CD14-positive monocyte (primary cell): Measurements from ENCODE around the gene SMG6. TPM values are rescaled to one million over a fixed set of nuclear protein-coding genes. Genes with fewer than 3 reads are reported as not detected.

Experiments
- DNase-seq, 3 donors: peaks; one replicate each; pipeline ENCODE4 v3.0.0-alpha.2; 2011 to 2022
- H2AFZ ChIP-seq: 2 replicates; pipeline ENCODE4 v1.6.0; 2012; ENCODE audit warnings: mild to moderate bottlenecking, low read depth, low read length, inconsistent platforms; ENCODE audit not compliant: insufficient read depth, poor library complexity, severe bottlenecking
- H3K27ac ChIP-seq, 2 donors: 1 replicate in 1 of 2; 2 replicates in 1 of 2; pipeline ENCODE4 v1.5.1; 2012 to 2013; ENCODE audit warnings: low read length in 2 of 2, control low read depth in 1 of 2, inconsistent platforms in 1 of 2, low read depth in 1 of 2, mild to moderate bottlenecking in 1 of 2
- H3K27me3 ChIP-seq, 2 donors: one replicate each; pipeline versions ENCODE4 v1.6.0 to v1.6.1; 2011 to 2013; ENCODE audit warnings: low read length in 2 of 2; ENCODE audit not compliant: control insufficient read depth in 2 of 2, insufficient read depth in 2 of 2
- H3K36me3 ChIP-seq, 2 donors: replicated peaks in 1 of 2; 1 replicate in 1 of 2; 2 replicates in 1 of 2; pipeline versions ENCODE4 v1.5.1 to v1.6.1; 2012 to 2013; ENCODE audit warnings: low read length in 2 of 2, control low read depth in 1 of 2, inconsistent platforms in 1 of 2, mild to moderate bottlenecking in 1 of 2; ENCODE audit not compliant: insufficient read depth in 2 of 2, control insufficient read depth in 1 of 2
- H3K4me1 ChIP-seq, 2 donors: 1 replicate in 1 of 2; 2 replicates in 1 of 2; pipeline versions ENCODE4 v1.5.1 to v1.6.1; 2012 to 2013; ENCODE audit warnings: low read length in 2 of 2, control low read depth in 1 of 2, inconsistent platforms in 1 of 2, mild to moderate bottlenecking in 1 of 2, moderate library complexity in 1 of 2; ENCODE audit not compliant: insufficient read depth in 2 of 2, control insufficient read depth in 1 of 2
- H3K4me2 ChIP-seq: replicated peaks from 2 replicates; pipeline ENCODE3; 2012; ENCODE audit warnings: low read length, moderate library complexity, mild to moderate bottlenecking; ENCODE audit not compliant: poor library complexity, severe bottlenecking; ENCODE audit errors: extremely low read depth
- H3K4me3 ChIP-seq, 3 experiments: fragments of 200-600 bp in 1 of 3; sonication (generic) in 1 of 3; replicated peaks in 1 of 3; 1 replicate in 2 of 3; 2 replicates in 1 of 3; pipeline ENCODE4 v1.5.1; 2011 to 2013; ENCODE audit warnings: low read length in 3 of 3, mild to moderate bottlenecking in 3 of 3, control low read depth in 2 of 3, low read depth in 2 of 3, inconsistent platforms in 1 of 3, moderate library complexity in 1 of 3
- H3K79me2 ChIP-seq: 2 replicates; pipeline ENCODE4 v1.6.0; 2012; ENCODE audit warnings: mild to moderate bottlenecking, control low read depth, inconsistent platforms, low read length, moderate library complexity; ENCODE audit not compliant: insufficient read depth
- H3K9ac ChIP-seq: 2 replicates; pipeline ENCODE4 v1.6.0; 2017; ENCODE audit warnings: low read length, mild to moderate bottlenecking; ENCODE audit not compliant: insufficient read depth, poor library complexity, severe bottlenecking
- H3K9me3 ChIP-seq, 2 donors: replicated peaks in 1 of 2; 1 replicate in 1 of 2; 2 replicates in 1 of 2; pipeline versions ENCODE4 v1.5.1 to v1.6.1; 2012 to 2013; ENCODE audit warnings: low read length in 2 of 2, control low read depth in 1 of 2; ENCODE audit not compliant: control insufficient read depth in 1 of 2, insufficient read depth in 1 of 2
- H4K20me1 ChIP-seq: 2 replicates; pipeline ENCODE4 v1.6.0; 2012; ENCODE audit warnings: mild to moderate bottlenecking, low read length, control low read depth, moderate library complexity; ENCODE audit not compliant: insufficient read depth
- H3K27ac Mint-ChIP-seq, 7 donors: one replicate each; pipeline ENCODE4 v1.8.0; 2020; ENCODE audit warnings: mild to moderate bottlenecking in 7 of 7, mixed read lengths in 7 of 7, moderate library complexity in 6 of 7, inconsistent platforms in 2 of 7
- H3K27me3 Mint-ChIP-seq, 3 donors: one replicate each; pipeline ENCODE4 v1.8.0; 2021 to 2022; ENCODE audit warnings: low read depth in 3 of 3, mild to moderate bottlenecking in 3 of 3, mixed read lengths in 3 of 3, moderate library complexity in 3 of 3, inconsistent platforms in 1 of 3
- H3K36me3 Mint-ChIP-seq, 2 donors: one replicate each; pipeline ENCODE4 v1.8.0; 2020; ENCODE audit warnings: mixed read lengths in 2 of 2, inconsistent platforms in 1 of 2, mild to moderate bottlenecking in 1 of 2
- H3K4me1 Mint-ChIP-seq: one replicate; pipeline ENCODE4 v1.8.0; 2020; ENCODE audit warnings: mild to moderate bottlenecking, mixed read lengths
- H3K4me3 Mint-ChIP-seq, 2 donors: one replicate each; pipeline ENCODE4 v1.8.0; 2020; ENCODE audit warnings: mild to moderate bottlenecking in 2 of 2, mixed read lengths in 2 of 2, moderate library complexity in 1 of 2
- H3K9me3 Mint-ChIP-seq, 7 donors: one replicate each; pipeline ENCODE4 v1.8.0; 2020 to 2022; ENCODE audit warnings: mixed read lengths in 7 of 7, mild to moderate bottlenecking in 6 of 7, moderate library complexity in 6 of 7, inconsistent platforms in 2 of 7
- WGBS: methylation state at CpG from one replicate; pipeline ENCODE4 v1.1.5; 2013; ENCODE audit warnings: missing lambda C conversion rate; ENCODE audit not compliant: insufficient coverage; 5-methylcytosine and 5-hydroxymethylcytosine counted together
- intact Hi-C, 2 donors: fragments of 100-400 bp; cut with micrococcal nuclease; formaldehyde crosslinking; loops; one replicate each; pipeline versions ENCODE4 v1.15.0 to v1.15.1; 2023
- polyA plus RNA-seq, 3 donors: library from polyadenylated mRNA; depleted of rRNA in 1 of 3; unstranded in 2 of 3; stranded (reverse) in 1 of 3; fragments of 300-500 nt in 2 of 3; fragments of >200 nt in 1 of 3; fragmentation: Illumina TruSeq in 2 of 3; gene quantifications; 1 replicate in 2 of 3; 2 replicates in 1 of 3; pipeline ENCODE4 v1.2.3, GENCODE V29; 2012 to 2021
- TF ChIP-seq, protein P1 (sequence below): fragments of 200-600 bp; IDR thresholded peaks from one replicate; pipeline ENCODE4 v1.8.0; 2022; ENCODE audit warnings: antibody characterized with exemption, mild to moderate bottlenecking

The SMG6 gene
- polyA plus RNA-seq, 3 donors, result 0.67 to 7.1 (median 1.1) TPM

DNA sequence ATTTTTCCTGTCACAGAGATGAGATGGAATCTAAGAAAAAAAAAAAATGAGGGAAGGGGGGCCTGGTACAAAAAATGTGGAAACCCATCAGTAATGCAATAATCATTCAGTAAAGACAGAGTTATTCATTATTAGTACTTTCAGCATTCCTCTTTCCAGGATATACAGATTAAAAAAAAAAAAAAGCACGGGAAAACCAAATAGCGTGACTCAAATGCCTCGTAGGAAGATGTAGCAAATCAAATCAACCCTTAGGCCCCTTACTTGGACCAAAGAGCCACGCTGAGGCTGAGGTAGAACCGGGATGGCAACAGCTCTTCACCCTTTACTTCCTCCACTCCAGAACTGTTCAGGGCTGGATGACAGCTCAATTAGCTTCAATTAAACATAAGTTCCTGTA lies 52.5 kb downstream of the SMG6 start:
- Histone ChIP-seq H2AFZ (no peak overlapping the region), H3K9me3 (no peaks in the 10 kb centered on the region), H3K27ac (no peak overlapping the region), H3K4me1 (no peaks in the 10 kb centered on the region), H3K4me2 (no peak overlapping the region), H3K4me3 (no peak overlapping the region), H3K79me2 (no peaks in the 10 kb centered on the region), H3K27me3 (no peaks in the 10 kb centered on the region), H4K20me1 (no peaks in the 10 kb centered on the region), H3K9ac (no peak overlapping the region), H3K36me3 (peaks cover 4 to 44% of the 10 kb centered on the region in 2 donors)
- TF ChIP-seq, protein P1, sequence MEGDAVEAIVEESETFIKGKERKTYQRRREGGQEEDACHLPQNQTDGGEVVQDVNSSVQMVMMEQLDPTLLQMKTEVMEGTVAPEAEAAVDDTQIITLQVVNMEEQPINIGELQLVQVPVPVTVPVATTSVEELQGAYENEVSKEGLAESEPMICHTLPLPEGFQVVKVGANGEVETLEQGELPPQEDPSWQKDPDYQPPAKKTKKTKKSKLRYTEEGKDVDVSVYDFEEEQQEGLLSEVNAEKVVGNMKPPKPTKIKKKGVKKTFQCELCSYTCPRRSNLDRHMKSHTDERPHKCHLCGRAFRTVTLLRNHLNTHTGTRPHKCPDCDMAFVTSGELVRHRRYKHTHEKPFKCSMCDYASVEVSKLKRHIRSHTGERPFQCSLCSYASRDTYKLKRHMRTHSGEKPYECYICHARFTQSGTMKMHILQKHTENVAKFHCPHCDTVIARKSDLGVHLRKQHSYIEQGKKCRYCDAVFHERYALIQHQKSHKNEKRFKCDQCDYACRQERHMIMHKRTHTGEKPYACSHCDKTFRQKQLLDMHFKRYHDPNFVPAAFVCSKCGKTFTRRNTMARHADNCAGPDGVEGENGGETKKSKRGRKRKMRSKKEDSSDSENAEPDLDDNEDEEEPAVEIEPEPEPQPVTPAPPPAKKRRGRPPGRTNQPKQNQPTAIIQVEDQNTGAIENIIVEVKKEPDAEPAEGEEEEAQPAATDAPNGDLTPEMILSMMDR, result no peak
- intact Hi-C loops, result no loop called here
- WGBS, result 100% methylated on average over 3 of the region's 5 CpGs
- no peak for DNase-seq
- H3K27ac Mint-ChIP-seq, result no peak overlapping the region
- no peak overlapping the region for H3K4me3 Mint-ChIP-seq
- no peaks in the 10 kb centered on the region for H3K27me3 Mint-ChIP-seq
- peaks cover 2% of the 10 kb centered on the region for H3K4me1 Mint-ChIP-seq
- H3K9me3 Mint-ChIP-seq, result peaks cover 0 to 1% (median 0%) of the 10 kb centered on the region in 7 donors
- H3K36me3 Mint-ChIP-seq, result peaks cover 53 to 65% of the 10 kb centered on the region in 2 donors

DNA sequence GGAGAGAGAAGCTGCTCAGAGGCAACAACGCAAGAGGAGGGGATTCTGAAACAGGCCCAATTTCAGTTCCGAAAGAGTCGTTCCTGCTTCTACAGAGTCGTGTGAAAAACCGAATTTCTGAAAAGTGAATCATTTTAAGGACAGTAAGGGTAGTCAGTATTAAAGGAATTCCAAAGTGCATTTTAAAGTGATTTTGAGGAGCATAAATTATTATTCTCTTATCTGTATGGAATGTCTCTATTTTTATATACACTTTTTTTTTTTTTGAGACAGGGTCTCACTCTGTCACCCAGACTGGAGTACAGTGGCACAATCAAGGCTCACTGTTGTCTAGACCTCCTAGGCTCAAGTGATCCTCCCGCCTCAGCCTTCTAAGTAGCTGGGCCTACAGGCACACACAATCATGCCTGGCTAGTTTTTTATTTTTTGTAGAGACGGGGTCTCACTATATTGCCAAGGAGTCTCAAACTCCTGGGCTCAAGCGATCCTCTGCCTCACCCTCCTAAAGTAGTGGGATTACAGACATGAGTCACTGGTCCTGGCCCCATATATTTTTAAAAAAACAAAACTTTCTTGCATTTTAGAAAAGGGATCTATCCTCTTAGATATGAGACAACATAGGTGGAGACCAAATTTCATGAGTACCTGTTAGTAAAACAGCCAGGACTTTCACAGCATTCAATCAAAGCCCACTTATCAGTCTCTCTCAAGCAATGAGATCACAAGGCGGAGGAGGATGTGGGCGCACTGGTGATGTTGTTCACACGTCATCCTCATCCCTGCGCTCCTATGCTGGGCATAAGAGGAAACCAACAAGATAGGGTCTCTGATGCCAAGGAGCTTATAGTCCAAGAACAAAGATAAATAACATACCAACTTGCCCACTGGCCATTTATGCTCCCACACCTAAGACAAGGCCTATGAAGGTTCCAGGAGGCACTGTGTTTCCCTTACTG lies 53.2 kb downstream of the SMG6 start:
- H2AFZ ChIP-seq, result no peak overlapping the region
- Mint-ChIP-seq H3K27ac (no peak overlapping the region), H3K4me1 (peaks cover 2% of the 10 kb centered on the region), H3K36me3 (peaks cover 49 to 61% of the 10 kb centered on the region in 2 donors), H3K9me3 (peaks cover 0 to 1% (median 0%) of the 10 kb centered on the region in 7 donors), H3K4me3 (no peak overlapping the region), H3K27me3 (no peaks in the 10 kb centered on the region)
- H3K79me2 ChIP-seq, result no peaks in the 10 kb centered on the region
- intact Hi-C loops, result no loop called here
- TF ChIP-seq, protein P1, result no peak
- no peaks in the 10 kb centered on the region for H4K20me1 ChIP-seq
- no peak overlapping the region for H3K9ac ChIP-seq
- H3K36me3 ChIP-seq, result peaks cover 4 to 46% of the 10 kb centered on the region in 2 donors
- H3K9me3 ChIP-seq, result no peaks in the 10 kb centered on the region
- H3K27ac ChIP-seq, result no peak overlapping the region
- H3K4me3 ChIP-seq, result no peak overlapping the region
- no peak overlapping the region for H3K4me2 ChIP-seq
- H3K27me3 ChIP-seq, result no peaks in the 10 kb centered on the region
- DNase-seq, result no peak
- WGBS, result 98% methylated on average over 9 of the region's 12 CpGs
- no peaks in the 10 kb centered on the region for H3K4me1 ChIP-seq
